OCI-LY1 (cell line): ENCODE data around the gene GRIA4.

Experiments used
- EZH2 ChIP-seq: fragments of 200-600 bp; sonication (generic), shearing (Covaris generic); IDR thresholded peaks from 2 replicates; pipeline ENCODE4 v1.8.0; 2017; ENCODE audit warnings: borderline replicate concordance, mixed run types, mild to moderate bottlenecking, antibody characterized with exemption, low read length, moderate library complexity, mixed read lengths
- TF ChIP-seq, protein P1 (sequence below): fragments of 200-600 bp; sonication (generic), shearing (Covaris generic); IDR thresholded peaks from 2 replicates; pipeline ENCODE4 v1.5.1; 2017; ENCODE audit warnings: mild to moderate bottlenecking, antibody characterized with exemption, low read length, moderate library complexity, mixed read lengths

DNA sequence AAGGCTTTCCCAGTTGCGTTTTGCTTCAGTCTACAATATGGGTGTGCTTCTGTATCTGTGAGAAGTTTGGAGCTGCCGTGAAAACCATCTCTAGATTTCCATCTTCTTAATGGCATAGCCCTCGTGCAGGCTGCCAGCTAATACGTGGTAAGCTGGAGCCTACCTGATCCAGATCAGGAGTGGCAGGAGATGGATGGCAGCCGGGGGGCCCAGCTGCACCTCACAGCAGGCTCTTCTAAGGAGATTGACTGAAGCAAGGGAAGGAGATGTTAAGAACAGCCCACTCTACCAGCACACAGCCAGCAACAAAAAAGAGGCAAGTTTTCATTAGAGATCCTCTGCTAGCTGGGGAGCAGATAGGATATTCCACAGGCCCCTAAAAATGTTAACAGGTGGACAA, 296.6 kb downstream of the GRIA4 start:
- TF ChIP-seq, protein P1, sequence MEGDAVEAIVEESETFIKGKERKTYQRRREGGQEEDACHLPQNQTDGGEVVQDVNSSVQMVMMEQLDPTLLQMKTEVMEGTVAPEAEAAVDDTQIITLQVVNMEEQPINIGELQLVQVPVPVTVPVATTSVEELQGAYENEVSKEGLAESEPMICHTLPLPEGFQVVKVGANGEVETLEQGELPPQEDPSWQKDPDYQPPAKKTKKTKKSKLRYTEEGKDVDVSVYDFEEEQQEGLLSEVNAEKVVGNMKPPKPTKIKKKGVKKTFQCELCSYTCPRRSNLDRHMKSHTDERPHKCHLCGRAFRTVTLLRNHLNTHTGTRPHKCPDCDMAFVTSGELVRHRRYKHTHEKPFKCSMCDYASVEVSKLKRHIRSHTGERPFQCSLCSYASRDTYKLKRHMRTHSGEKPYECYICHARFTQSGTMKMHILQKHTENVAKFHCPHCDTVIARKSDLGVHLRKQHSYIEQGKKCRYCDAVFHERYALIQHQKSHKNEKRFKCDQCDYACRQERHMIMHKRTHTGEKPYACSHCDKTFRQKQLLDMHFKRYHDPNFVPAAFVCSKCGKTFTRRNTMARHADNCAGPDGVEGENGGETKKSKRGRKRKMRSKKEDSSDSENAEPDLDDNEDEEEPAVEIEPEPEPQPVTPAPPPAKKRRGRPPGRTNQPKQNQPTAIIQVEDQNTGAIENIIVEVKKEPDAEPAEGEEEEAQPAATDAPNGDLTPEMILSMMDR, result no peak
- TF ChIP-seq EZH2, result no peak
